ENCODE results near the gene ATP5MC2.

Gene ATP5MC2

GRCh38 chr12:53627919-53628318 is 48.0 kb downstream of the ATP5MC2 start:
- no peak for TF ChIP-seq CTCF (IDR thresholded peaks at IDR 0.05; ENCODE audit: unreplicated experiment in 3 of 3)
- Mint-ChIP-seq H3K9me3 (no peaks in the 10 kb centered on the region), H3K4me3 (no peak overlapping the region), H3K36me3 (ENCODE audit: low read depth) (no peaks in the 10 kb centered on the region), H3K27ac (no peak overlapping the region), H3K4me1 (peaks cover 32% of the 10 kb centered on the region), H3K27me3 (ENCODE audit: low read depth) (peaks cover 4% of the 10 kb centered on the region)

GRCh38 chr12:53626702-53627169 is 49.1 kb downstream of the ATP5MC2 start:
- H3K4me3 Mint-ChIP-seq, result peak overlapping the region; percentile 94 to 98 (median 98)
- H3K4me1 Mint-ChIP-seq, result peaks cover 32% of the 10 kb centered on the region
- peaks cover 2% of the 10 kb centered on the region for H3K36me3 Mint-ChIP-seq (ENCODE audit: low read depth)
- peak overlapping the region; percentile 89 to 99 (median 92) for H3K27ac Mint-ChIP-seq
- H3K27me3 Mint-ChIP-seq (ENCODE audit: low read depth), result peaks cover 4% of the 10 kb centered on the region
- H3K9me3 Mint-ChIP-seq, result no peaks in the 10 kb centered on the region
- TF ChIP-seq CTCF (IDR thresholded peaks at IDR 0.05; ENCODE audit: unreplicated experiment in 3 of 3), result no peak

- Mint-ChIP-seq H3K9me3 (no peaks in the 10 kb centered on the region), H3K4me1 (peaks cover 33% of the 10 kb centered on the region), H3K27me3 (ENCODE audit: low read depth) (no peaks in the 10 kb centered on the region), H3K27ac (peak within 1 kb of the TSS; percentile 89 to 99 (median 92)), H3K4me3 (peak within 1 kb of the TSS; percentile 94 to 98 (median 98)), H3K36me3 (ENCODE audit: low read depth) (peaks cover 3% of the 10 kb centered on the region)
- no peak for TF ChIP-seq CTCF (IDR thresholded peaks at IDR 0.05; ENCODE audit: unreplicated experiment in 3 of 3)
Measured at GRCh38 chr12:53625946-53626701, 49.8 kb downstream of the ATP5MC2 start, which contains the start of gene ATF7. Gene ATF7, minus strand, starts transcription at chr12:53626382. Its CDS starts 25,382 bp downstream, at chr12:53601000.

- H3K36me3 Mint-ChIP-seq (ENCODE audit: low read depth), result peaks cover 3% of the 10 kb centered on the region
- peak overlapping the region; percentile 89 to 99 (median 92) for H3K27ac Mint-ChIP-seq
- no peaks in the 10 kb centered on the region for H3K9me3 Mint-ChIP-seq
- peak overlapping the region; percentile 94 to 98 (median 98) for H3K4me3 Mint-ChIP-seq
- no peak for TF ChIP-seq CTCF (IDR thresholded peaks at IDR 0.05; ENCODE audit: unreplicated experiment in 3 of 3)
- peaks cover 37% of the 10 kb centered on the region for H3K4me1 Mint-ChIP-seq
- H3K27me3 Mint-ChIP-seq (ENCODE audit: low read depth), result no peaks in the 10 kb centered on the region
Measured at GRCh38 chr12:53625373-53625945, 50.4 kb downstream of the ATP5MC2 start.

- no peaks in the 10 kb centered on the region for H3K27me3 Mint-ChIP-seq (ENCODE audit: low read depth)
- no peaks in the 10 kb centered on the region for H3K9me3 Mint-ChIP-seq
- H3K4me3 Mint-ChIP-seq, result peak overlapping the region; percentile 94 to 98 (median 98)
- H3K27ac Mint-ChIP-seq, result peak overlapping the region; percentile 89 to 99 (median 92)
- no peak for TF ChIP-seq CTCF (IDR thresholded peaks at IDR 0.05; ENCODE audit: unreplicated experiment in 3 of 3)
- H3K4me1 Mint-ChIP-seq, result peaks cover 37% of the 10 kb centered on the region
- peaks cover 3% of the 10 kb centered on the region for H3K36me3 Mint-ChIP-seq (ENCODE audit: low read depth)
Measured at GRCh38 chr12:53624956-53625355, 50.9 kb downstream of the ATP5MC2 start.
